HCT116 (cell line): Measurements from ENCODE around the gene TMA16.

ENCODE experiments used
- ATF3 ChIP-seq: IDR thresholded peaks from 2 replicates; pipeline ENCODE4 v1.6.1; 2012
- SP1 ChIP-seq: IDR thresholded peaks from 2 replicates; pipeline ENCODE4 v1.6.1; 2012; ENCODE audit warnings: low read depth

- TF ChIP-seq ATF3 = no peak
- TF ChIP-seq SP1 = no peak
Observed at GRCh38 chr4:163535657-163536056, 41.2 kb downstream of the TMA16 start.
